K562 (cell line): ENCODE measurements around the gene TCF4.

Experiments
- BRCA1 ChIP-seq, 2 experiments: fragments of 450-650 bp in 1 of 2; sonication (generic) in 1 of 2; formaldehyde crosslinking in 1 of 2; IDR thresholded peaks; 2 replicates each; pipeline versions ENCODE4 v1.5.0 to v1.6.1; 2017 to 2020; ENCODE audit warnings: mild to moderate bottlenecking in 1 of 2, missing genetic modification reagents in 1 of 2
- CHD1 ChIP-seq: fragments of 200-600 bp; sonication (generic); IDR thresholded peaks from one replicate; pipeline ENCODE4 v1.6.1; 2012; ENCODE audit warnings: mild to moderate bottlenecking, moderate library complexity, low read length, inconsistent platforms
- ELF4 ChIP-seq: fragments of 450-650 bp; formaldehyde crosslinking; IDR thresholded peaks from 2 replicates; pipeline ENCODE4 v1.4.0; 2022; ENCODE audit warnings: missing genetic modification characterization
- GATA2 ChIP-seq: sonication (generic); formaldehyde crosslinking; IDR thresholded peaks from 2 replicates; pipeline ENCODE4 v1.4.0; 2020; ENCODE audit warnings: mild to moderate bottlenecking, missing genetic modification reagents
- NELFE ChIP-seq: IDR thresholded peaks from 2 replicates; pipeline ENCODE4 v1.6.1; 2011; ENCODE audit warnings: mild to moderate bottlenecking; ENCODE audit not compliant: insufficient read depth, insufficient read length
- POLR2A ChIP-seq: fragments of 450-650 bp; conservative IDR thresholded peaks from 2 replicates; pipeline ENCODE4 v1.6.1; 2016
- SOX6 ChIP-seq: fragments of 450-650 bp; IDR thresholded peaks from 2 replicates; pipeline ENCODE4 v1.6.1; 2014; ENCODE audit warnings: mild to moderate bottlenecking
- TF ChIP-seq, protein P1 (sequence below), 3 experiments: IDR thresholded peaks in 2 of 3; conservative IDR thresholded peaks in 1 of 3; 2 replicates each; pipeline ENCODE4 v1.5.1; 2011 to 2012; ENCODE audit warnings: low read length in 3 of 3, mild to moderate bottlenecking in 3 of 3, control low read depth in 2 of 3, improper control_type of control experiment in 1 of 3, inconsistent platforms in 1 of 3, low read depth in 1 of 3, mixed read lengths in 1 of 3, moderate library complexity in 1 of 3; ENCODE audit not compliant: insufficient read depth in 2 of 3
- TF ChIP-seq, protein P2 (sequence below): sonication (generic); formaldehyde crosslinking; IDR thresholded peaks from 2 replicates; pipeline ENCODE4 v1.5.0; 2020; ENCODE audit warnings: missing genetic modification reagents
- TF ChIP-seq, protein P3 (sequence below): sonication (generic); formaldehyde crosslinking; IDR thresholded peaks from 2 replicates; pipeline ENCODE4 v1.8.1; 2022; ENCODE audit warnings: missing genetic modification reagents

DNA sequence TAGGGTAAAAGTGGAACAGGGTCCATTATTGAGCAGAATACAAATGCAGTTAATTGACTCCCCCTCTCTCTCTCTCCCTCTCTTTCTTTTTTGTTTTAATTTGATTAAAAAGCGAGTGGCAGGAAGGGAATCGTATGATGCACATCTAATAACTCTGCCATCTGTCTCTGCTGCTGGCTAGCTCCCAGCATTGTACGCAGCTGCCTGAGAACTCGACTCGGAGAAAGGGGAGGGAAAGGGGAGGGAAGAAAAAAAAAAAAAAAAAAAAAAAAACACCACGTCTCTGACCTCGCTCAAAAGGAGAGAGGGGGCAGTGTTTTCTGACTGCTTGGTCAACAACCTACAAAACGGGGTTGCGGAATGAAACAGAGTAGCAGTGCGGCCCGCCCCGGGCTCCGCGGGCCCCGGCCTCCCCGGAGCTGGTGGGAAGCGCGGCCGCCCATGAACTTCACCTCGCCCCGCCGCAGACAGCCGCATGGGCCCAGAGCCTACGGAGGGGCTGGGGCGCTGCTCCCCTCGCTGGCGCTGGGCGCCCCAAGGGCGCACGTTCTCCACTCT is 265.7 kb downstream of the TCF4 start:
- no peak for TF ChIP-seq CHD1
- TF ChIP-seq BRCA1 (IDR thresholded peaks at IDR 0.05): no peak
- no peak for TF ChIP-seq BRCA1 (CRISPR knock-in tag; IDR thresholded peaks at IDR 0.05)
- TF ChIP-seq POLR2A: no peak
- TF ChIP-seq, protein P1, sequence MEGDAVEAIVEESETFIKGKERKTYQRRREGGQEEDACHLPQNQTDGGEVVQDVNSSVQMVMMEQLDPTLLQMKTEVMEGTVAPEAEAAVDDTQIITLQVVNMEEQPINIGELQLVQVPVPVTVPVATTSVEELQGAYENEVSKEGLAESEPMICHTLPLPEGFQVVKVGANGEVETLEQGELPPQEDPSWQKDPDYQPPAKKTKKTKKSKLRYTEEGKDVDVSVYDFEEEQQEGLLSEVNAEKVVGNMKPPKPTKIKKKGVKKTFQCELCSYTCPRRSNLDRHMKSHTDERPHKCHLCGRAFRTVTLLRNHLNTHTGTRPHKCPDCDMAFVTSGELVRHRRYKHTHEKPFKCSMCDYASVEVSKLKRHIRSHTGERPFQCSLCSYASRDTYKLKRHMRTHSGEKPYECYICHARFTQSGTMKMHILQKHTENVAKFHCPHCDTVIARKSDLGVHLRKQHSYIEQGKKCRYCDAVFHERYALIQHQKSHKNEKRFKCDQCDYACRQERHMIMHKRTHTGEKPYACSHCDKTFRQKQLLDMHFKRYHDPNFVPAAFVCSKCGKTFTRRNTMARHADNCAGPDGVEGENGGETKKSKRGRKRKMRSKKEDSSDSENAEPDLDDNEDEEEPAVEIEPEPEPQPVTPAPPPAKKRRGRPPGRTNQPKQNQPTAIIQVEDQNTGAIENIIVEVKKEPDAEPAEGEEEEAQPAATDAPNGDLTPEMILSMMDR (IDR thresholded peaks at IDR 0.05 in 2 of 3, conservative IDR thresholded peaks at IDR 0.05 in 1 of 3; ENCODE audit: insufficient read depth in 2 of 3, low read depth in 1 of 3, low read length in 3 of 3): no peak
- TF ChIP-seq GATA2 (CRISPR knock-in tag): no peak
- no peak for TF ChIP-seq ELF4 (CRISPR knock-in tag)
- TF ChIP-seq, protein P2, sequence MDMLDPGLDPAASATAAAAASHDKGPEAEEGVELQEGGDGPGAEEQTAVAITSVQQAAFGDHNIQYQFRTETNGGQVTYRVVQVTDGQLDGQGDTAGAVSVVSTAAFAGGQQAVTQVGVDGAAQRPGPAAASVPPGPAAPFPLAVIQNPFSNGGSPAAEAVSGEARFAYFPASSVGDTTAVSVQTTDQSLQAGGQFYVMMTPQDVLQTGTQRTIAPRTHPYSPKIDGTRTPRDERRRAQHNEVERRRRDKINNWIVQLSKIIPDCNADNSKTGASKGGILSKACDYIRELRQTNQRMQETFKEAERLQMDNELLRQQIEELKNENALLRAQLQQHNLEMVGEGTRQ (CRISPR knock-in tag): no peak
- no peak for TF ChIP-seq SOX6
- no peak for TF ChIP-seq NELFE
- TF ChIP-seq, protein P3, sequence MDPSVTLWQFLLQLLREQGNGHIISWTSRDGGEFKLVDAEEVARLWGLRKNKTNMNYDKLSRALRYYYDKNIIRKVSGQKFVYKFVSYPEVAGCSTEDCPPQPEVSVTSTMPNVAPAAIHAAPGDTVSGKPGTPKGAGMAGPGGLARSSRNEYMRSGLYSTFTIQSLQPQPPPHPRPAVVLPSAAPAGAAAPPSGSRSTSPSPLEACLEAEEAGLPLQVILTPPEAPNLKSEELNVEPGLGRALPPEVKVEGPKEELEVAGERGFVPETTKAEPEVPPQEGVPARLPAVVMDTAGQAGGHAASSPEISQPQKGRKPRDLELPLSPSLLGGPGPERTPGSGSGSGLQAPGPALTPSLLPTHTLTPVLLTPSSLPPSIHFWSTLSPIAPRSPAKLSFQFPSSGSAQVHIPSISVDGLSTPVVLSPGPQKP (CRISPR knock-in tag): no peak
